NCI-H146 treated with DMSO at 0.1 percent for 48 hours (cell line): Measurements from ENCODE around the gene MYO1D.
"Not testable (repeated sequence)": the region's sequence is repeated elsewhere in the genome, so short reads cannot be mapped to it uniquely, and the experiment has no call there.

Source experiments
- DNase-seq: peaks from one replicate; lab custom pipeline; 2025; ENCODE audit not compliant: unreplicated experiment; lab: John Stamatoyannopoulos, UW

Gene MYO1D

GRCh38 chr17:32739722-32740121 lies 137.2 kb downstream of the MYO1D start:
- no peak for DNase-seq

- not testable (repeated sequence) for DNase-seq
Measured at GRCh38 chr17:32739151-32739550, 137.8 kb downstream of the MYO1D start.

GRCh38 chr17:32733401-32733800 lies 143.5 kb downstream of the MYO1D start:
- DNase-seq, result no peak

GRCh38 chr17:32732900-32733299 lies 144.0 kb downstream of the MYO1D start:
- no peak for DNase-seq

GRCh38 chr17:32732296-32732642 lies 144.7 kb downstream of the MYO1D start:
- DNase-seq, result no peak

- DNase-seq, result no peak
Measured at GRCh38 chr17:32731556-32732295, 145.2 kb downstream of the MYO1D start.

- DNase-seq, result no peak
Measured at GRCh38 chr17:32727681-32728080, 149.2 kb downstream of the MYO1D start.

- no peak for DNase-seq
Measured at GRCh38 chr17:32725697-32726096, 151.2 kb downstream of the MYO1D start.

- no peak for DNase-seq
Measured at GRCh38 chr17:32723310-32723955, 153.5 kb downstream of the MYO1D start.

- no peak for DNase-seq
Measured at GRCh38 chr17:32722733-32723132, 154.2 kb downstream of the MYO1D start.

- no peak for DNase-seq
Measured at GRCh38 chr17:32720671-32721070, 156.3 kb downstream of the MYO1D start.

GRCh38 chr17:32719689-32720088 lies 157.2 kb downstream of the MYO1D start:
- no peak for DNase-seq

GRCh38 chr17:32714922-32715321 lies 162.0 kb downstream of the MYO1D start:
- DNase-seq, result not testable (repeated sequence)

GRCh38 chr17:32714206-32714605 lies 162.7 kb downstream of the MYO1D start:
- DNase-seq, result not testable (repeated sequence)

GRCh38 chr17:32713081-32713480 lies 163.8 kb downstream of the MYO1D start:
- DNase-seq, result no peak

GRCh38 chr17:32709562-32709961 lies 167.4 kb downstream of the MYO1D start:
- DNase-seq, result no peak

GRCh38 chr17:32701871-32702270 lies 175.1 kb downstream of the MYO1D start:
- no peak for DNase-seq

GRCh38 chr17:32699247-32699646 lies 177.7 kb downstream of the MYO1D start:
- no peak for DNase-seq

- DNase-seq, result no peak
Measured at GRCh38 chr17:32697728-32698625, 178.9 kb downstream of the MYO1D start.

GRCh38 chr17:32696426-32696825 lies 180.5 kb downstream of the MYO1D start:
- no peak for DNase-seq

- no peak for DNase-seq
Measured at GRCh38 chr17:32695864-32696263, 181.1 kb downstream of the MYO1D start.
